Stimulated activated CD4-positive, alpha-beta T cell treated with anti-CD3 and anti-CD28 coated beads, Interleukin-4, amount 100 ng/mL, for 24 hours (primary cell): Measurements from ENCODE around the gene MACROD1.

Experiments used
- DNase-seq: peaks from one replicate; pipeline ENCODE4 v3.0.0-alpha.2; 2020

MACROD1 gene

DNA sequence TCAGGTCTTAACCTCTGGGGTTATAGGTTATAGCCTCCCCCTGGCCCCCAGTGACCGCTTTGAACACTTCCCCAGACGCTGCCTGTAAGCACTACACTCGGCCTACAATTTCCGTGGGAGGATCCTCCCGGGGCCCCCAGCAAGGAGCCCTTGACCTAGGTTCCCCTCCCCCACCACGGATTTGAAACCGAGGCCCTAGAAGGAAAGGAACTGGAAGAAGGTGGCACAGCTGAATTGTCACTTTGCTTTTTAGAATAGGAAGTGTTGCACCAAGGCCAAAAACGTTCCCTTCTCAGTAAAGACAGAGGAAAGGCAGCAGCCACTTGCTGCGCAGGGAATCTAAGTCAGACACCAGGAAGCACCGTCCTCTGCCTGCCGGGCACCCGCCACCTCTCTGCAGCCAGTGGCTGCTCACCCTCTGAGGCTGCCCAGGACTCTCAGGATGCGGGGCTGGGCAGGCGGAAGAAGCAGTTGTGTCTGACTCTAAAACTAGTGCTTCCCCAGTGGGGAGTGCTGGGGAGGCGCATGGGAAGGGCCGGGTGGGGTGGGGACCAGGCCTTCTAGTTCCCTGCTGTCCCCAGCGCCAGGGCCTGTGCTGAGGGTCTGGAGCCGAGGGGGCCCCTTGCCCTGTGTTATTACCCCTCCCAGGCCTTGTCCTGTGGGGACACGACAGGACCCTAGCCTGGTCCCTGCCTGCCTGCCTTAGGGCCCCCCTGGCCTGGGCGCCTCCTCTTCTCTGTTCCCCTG lies 138.1 kb downstream of the MACROD1 start:
- no peak for DNase-seq

DNA sequence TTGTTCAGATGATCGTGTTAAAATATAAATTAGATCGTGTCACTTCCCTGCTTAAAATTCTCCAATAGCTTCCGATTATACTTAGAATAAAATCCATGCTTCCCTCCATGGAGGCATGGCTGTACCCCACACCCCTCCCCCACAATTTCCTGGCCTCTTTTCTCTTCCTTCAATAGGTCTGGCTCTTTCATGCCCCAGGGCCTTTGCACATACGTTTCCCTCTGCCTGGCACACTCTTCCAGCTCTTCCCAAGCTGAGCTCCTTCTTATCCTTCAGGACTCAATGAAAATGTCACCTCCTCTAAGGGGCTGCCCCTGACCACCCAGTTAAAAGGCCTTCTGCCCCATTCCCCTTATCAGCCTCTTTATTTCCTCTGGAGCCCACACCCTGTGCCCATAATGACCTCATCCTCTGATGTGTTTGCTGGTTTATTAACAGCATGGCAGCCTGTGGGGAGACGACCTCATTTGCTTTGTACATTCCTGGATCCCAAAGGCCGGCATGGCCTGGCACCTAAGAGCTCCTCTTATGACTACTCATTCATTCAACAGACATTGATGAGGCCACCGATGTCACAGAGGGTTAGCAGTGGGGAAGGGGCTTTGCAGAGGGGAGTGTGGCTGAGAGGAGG lies 139.2 kb downstream of the MACROD1 start:
- no peak for DNase-seq

DNA sequence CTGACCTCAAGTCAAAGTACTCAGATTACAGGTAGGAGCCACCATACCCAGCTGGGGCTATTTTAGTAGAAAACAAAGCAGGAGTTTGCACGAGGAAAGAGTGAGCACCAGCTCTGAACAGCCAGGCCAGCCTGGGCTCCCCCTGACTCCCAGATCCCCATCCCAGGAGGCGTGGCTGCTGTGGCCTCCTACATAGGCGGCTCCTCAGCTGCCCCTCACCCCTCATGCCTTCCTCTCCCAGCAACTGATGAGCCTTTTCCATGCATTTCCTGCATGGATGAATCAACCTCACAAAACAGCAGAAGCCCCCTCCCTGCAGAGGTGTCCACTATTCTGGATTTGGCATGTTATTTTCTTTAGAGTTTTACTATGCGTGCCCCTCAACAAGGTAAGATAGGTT lies 140.7 kb downstream of the MACROD1 start:
- no peak for DNase-seq

DNA sequence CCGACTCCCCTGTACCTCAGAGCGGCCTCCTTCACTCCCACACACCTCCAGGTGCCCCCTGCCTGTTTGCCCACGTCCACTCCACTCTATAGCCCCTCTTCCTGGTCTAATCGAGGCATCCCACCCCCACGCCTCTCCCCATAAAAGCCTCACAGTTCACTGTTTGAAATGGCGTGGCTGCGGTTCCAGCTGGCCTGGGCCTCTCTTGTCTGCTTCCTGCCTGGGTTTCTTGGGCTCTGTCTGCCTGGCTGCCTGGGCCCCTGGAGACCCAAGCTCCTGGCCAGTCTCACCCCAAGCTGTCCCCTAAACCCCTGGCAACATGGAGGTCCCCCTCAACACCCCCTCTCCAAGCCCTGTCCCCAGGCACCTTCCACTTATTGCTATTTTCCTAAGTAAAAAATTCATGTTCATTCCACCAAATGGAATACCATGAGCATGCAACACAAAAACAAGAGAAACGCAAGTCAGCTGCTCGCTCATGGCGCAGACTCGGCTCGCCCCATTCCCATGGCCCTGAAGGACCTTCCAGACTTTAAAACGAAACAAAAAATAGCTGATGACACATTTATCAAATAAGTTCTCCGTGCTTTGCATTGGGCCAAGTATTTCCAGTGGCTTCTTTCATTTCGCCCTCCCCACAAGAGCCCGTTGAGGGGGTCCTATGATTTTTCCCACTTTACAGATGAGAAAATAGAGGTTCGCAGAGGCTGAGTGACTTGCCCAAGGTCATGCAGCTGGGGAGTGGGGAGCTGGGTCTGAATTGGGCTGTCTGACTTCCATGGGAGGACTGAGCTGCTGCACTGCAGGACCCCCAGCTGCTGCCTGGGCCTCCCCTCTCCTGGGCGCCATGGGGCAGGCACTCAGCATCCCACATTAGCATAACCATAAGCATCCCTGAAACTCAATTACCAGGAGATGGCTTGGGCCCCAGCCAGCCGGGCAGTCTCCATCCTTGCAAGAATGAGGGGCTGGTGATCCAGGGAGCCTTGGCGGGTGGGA lies 141.9 kb downstream of the MACROD1 start:
- DNase-seq = no peak

DNA sequence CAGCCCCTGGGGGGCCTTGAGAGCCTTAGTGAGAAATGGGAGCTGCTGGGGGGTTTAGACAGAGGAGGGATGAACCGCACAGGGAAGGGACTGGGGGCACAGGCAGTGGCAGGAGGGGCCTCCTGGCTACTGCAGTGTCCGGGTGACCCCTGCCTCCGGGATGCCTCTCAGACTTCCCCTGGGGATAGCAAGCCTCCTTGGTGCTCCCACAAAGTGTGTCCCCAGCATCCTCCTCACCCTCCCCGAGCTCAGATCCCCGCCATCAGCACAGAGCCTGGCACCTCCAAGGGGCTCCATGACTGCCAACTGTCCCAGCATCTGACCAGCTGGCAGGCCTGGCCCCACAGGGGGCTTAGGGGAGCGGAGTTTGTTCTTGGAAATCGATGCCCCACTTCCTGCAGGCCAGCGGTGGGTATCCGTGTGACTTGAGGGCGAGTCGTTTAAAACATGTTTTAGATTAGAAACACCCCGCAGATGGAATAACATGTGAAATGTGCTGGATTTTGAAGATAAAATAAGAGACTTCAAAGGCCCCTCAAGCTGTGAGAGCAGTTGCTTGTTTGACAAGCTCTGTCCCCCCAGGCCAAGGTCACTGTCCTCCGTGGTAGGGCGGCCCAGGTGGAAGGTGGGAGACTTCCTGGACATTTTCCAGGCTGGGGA lies 143.7 kb downstream of the MACROD1 start:
- no peak for DNase-seq

DNA sequence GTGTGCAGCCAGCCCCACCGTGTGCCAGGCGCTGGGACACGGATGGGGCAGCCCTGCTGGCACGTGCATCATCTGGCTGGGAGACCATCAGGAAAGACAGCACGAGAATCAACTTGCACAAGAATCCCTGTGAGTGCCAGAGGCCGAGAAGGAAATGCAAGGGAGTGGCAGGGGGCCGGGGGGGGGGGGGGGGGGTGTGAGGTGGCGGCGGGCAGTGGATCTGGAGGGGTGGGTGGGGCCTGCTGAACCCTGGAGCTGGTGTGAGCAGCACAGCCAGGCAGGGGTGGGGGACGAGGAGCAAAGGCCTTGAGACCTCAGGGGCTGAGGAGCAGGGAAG lies 144.2 kb downstream of the MACROD1 start:
- DNase-seq = no peak

DNA sequence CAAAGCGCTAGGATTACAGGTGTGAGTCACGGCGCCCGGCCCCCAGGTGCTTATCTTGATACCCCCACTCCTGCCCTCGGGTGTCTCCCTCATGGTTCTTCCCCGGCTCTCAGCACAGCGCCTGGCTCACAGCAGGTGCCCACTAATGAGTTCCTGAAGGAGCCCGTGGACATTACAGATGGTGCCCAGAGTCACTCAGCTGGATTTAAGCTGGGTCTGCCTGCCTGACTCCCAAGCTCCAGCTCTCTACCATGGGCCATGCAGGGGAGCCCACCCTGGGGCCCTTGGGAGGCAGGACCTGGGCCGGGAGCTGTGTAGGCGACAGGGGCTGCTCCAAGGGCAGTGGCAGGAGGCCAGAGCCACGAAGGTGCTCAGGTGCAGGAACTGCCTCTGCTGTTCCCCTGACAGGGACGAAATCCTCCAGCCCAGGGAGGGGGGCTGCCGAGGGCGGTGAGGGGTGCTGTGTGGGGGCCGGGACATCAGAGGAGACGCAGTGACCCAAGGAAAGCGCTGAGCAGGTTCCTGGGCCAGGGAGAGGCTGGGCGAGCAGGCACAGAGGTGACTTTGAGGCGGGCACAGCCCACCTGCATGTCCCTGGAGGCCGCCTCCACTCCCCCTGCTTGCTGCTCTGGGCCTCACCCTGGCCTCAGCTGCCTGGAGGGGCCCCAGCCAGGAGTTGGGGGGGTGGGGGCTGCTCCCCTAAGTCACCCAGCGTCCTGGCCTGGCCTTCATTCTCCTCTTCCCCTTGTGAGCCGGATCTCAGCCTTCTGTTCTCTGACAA lies 144.7 kb downstream of the MACROD1 start:
- DNase-seq = no peak

DNA sequence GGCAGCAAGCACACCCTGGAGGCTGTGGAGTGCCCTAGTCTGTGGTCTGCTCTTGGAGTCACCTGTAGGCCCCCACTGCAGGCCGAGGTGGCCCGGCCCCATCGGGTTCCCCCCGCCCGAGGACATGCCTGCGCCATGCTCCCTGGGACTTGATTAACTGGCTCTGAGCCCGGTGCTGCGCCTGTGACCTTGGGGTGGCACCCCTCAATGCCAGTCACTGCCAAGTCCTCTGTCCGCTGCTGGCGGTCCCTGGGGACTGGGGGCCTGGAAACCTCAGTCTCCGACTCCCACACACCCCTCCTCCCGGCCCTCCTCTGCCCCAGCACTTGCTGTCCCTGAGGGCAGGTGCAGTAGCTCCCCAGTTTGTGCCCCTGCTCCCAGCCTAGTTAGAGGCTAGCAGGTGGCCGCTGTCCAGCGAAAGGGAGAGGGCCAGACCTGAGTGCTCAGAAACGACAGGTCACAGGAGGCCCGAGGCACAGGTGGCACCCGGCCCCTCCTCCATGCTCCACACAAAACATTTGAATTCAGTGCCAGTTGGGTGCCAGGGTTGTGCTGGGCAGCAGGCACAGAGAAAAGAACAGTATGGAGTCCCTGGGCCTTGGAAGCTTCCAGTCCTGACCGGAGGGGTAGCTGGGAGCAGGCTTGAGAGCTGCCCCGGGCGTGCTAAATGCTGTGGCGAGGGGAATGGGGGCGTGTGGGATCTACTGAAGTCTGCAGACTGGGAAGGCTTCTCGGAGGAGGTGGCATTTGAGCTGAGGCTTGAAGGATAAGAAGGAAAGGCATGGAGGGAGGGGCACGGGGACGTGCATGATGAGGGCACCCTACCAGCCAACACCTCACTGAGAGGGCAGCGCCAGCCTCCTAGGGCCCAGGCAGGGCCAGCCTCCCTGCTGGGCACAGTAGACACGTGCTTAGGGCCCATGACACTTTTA lies 146.5 kb downstream of the MACROD1 start:
- no peak for DNase-seq

DNA sequence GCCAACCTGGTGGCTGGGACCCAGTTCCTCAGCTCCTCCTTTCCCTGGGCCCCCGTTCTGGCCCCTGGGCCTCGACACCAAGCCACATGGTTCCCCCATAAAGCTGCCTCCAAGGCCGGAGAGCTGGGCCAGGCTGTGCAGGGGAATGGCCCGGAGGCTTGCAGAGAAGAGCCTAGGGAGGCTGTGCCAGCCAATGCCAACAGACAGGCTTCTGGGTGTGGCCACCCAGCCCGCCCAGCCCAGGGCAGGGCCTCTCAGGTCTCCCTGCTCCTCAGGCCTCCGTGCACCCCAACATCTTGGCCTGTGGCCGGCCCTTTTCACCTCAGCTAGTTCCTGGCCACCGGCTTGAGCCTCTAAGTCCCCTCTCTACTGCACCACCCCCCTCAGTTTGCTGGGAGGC lies 147.6 kb downstream of the MACROD1 start:
- no peak for DNase-seq

DNA sequence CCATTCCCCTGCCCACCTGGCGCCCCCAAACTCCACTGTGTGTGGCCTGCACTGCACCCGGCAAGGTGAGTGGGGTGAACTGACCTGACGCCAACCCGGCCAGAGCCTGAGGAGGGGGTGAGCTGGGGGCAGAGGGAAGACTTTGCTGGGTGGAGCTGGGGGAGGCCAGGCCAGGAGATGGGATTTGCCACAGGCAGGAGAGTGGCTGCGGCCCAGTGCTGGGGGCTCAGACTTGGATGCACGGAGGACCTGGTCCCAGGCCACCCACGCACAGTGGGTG lies 148.0 kb downstream of the MACROD1 start:
- no peak for DNase-seq

DNA sequence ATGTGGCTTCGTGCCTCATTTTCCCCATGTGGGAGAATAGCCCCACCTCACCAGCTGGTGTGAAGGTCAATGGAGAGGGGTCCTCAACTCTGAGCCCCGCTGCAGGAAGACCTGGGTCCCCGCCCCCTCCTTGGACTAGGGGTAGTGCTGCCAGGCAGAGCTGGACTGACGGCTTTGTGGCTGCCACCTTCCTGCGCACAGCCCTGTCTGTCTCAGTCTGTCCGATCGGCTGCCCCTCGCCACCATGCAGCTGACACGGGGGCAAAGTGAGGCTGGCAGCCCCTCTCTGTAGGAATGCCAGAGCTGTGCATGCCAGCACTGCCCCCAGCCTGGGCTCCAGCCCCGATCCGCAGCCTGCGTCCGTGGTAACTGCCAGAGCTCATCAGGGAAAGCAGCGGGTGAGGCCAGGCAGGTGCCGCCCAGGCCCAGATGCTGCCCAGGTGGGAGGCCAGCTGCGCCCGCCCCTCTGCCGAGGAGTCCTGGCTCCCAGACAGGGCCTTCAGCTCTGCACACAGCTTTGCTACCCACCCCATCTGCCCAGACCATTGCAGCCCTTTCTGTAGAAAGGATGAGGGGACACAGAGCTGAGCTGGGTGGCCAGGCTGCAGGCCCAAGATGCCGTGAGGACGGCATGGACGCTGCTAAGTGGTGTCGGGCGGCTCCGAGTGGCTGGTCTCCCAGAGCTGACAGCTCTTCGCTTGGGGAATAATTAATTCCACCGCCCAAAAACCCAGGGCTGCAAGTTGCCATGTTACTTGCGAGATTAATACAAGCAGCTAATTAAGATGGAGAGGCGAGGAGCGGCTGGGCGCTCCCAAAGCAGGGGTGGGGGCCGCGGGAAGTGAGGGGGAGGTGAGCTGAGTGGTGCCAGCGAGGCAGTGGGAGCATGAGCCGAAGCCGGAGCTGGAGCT lies 149.7 kb downstream of the MACROD1 start:
- DNase-seq = no peak

DNA sequence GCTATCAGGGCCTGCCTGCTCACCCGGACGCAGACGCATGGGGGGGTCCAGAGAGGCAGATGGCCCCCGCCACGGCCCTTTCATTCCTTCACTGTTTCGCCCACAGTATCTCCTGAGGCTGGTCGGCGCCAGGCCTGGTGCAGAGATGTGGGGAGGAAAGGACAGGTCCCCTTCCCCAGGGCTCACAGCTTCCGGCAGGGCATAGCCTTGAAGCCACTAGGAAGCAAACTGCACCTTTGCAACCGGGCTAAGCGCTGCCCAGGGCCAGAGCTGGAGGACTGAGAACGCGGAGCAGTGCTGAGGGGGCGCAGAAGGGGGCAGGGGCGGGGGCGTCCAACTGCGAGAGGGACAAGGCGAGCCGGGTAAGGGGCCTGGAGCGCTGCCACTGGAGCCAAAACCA lies 150.4 kb downstream of the MACROD1 start:
- no peak for DNase-seq

DNA sequence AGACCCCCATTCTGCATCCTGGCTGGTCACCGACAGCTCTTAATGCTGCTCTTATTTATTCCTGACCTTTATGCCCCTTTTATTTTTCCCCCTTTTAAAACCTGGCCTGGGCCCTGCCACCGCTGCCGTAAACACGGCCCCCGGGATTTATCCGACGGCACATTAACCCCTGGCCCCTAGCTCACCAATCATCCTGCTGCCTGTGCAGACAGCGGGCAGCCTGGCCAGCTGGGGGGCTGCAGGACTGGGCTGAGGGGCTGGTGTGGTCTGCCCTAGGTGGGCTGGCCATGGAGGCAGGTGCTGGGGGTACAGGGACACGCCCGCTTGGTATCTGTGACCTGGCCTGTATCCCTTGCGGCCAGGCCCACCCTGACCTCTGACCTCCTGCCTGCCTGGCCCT lies 151.6 kb downstream of the MACROD1 start:
- DNase-seq = no peak

DNA sequence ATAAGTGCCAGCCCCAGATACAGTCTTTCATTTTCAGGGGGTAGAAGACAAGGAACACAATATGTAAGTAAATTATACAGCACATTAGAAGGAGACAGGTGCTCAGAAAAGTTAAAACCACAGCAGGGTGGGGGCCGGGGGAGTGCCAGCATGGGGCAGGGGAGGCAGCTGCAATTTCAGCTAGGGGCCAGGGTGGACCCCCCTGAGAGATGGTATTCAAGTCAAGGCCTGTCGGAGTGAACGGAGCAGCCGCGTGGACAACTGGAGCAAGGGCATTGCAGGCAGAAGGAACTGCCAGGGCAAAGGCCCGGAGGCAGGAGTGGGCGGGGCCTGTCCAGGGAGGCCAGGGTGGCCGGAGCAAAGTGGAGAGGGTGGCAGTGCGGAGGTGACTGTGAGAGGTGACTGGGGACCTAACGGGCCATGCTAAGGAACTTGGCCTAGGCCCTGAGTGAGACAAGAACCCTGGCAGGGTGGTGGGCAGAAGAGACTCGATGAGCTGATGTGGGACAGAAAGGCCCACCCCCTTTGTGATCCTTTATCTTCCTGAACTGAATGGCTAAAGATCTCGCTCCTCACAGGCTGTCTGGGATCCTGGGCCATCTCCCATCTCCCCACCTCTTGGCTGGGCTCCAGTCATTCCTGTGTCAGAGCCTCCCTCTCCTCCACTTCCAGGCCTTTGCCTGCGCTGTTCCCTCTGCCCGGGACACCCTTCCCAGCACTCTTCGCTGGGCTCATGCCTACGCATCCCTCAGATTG lies 152.6 kb downstream of the MACROD1 start:
- no peak for DNase-seq

DNA sequence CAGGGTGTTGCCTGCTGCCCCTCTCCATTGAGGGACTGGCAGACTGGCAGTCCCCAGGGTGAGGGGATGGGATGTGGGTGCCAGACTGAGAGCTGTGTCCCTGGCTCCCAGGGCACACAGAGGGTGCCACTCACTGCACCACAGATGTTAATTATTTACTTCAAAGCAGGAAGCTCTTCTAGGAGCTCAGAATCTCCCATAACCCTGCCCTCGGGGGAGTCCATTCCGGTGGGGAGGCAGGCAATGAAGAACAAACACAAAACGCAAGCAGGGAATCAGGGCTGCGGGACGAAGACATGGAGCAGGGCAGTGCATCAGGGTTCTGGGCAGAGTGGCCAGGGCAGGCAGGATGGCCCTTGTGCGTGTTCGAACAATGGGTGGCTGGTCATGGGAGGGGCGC lies 154.5 kb downstream of the MACROD1 start:
- DNase-seq = no peak

DNA sequence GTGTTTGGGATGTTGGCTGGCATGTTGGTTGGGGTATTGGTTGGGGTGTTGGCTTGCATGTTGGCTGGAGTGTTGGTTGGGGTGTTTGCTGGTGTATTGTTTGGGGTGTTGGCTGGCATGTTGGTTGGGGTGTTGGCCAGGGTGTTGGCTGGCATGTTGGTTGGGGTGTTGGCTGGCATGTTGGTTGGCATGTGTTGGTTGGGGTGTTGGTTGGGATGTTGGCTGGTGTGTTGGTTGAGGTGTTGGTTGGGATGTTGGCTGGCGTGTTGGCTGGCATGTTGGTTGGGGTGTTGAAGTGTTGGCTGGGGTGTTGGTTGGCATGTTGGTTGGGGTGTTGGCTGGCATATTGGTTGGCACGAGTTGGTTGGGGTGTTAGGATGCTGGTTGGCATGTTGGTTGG lies 155.1 kb downstream of the MACROD1 start:
- DNase-seq = no peak

DNA sequence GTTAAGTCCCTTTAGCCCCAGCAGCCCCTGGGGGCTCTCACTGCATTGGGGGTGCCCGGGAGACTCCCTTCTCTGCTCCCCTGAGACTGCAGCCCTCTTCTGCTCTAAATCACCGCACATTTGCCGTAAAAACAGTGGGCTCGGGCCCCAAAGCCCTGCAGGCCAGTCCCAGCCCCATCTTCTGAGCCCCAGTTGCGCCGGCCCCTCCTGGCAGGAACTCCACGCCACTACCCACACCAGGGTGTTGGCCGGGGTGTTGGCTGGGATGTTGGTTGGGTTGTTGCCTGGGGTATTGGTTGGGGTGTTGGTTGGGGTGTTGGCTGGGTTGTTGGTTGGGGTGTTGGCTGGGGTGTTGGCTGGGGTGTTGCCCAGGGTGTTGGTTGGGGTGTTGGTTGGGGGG lies 156.2 kb downstream of the MACROD1 start:
- DNase-seq = no peak

DNA sequence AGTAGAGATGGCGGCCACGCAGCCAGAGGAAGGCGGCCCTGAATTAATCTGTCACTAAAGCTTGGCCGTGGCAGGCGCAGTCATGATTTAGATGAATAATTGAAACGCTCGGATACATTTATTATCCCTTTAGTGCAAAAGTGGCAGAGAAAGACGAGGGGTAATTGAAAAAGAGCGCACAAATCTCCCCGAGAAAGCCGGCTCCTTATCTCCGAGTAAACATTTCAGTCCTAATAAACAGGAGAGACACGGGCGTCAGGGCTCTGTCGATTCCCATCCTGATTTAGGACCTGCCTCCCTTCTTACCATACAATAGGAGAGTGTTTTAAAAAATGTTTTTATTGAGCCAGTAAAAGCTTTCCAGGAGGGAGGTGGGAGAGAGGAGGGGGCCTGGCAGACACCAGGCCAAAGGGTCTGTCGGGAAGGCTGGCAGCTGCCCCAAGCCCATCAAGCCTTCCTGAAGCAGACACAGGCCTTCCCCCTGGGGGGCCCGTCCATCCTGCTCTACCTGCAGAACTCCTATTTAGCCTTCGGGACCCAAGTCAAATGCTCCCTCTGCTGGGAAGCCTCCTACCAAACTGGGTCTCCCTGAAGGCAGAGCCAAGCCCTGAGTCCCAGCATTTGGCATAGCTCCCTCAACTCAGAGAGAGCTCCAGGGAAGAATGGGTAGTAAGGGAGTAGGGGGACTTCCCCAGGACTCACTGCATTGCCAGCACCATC lies 156.8 kb downstream of the MACROD1 start:
- no peak for DNase-seq
